IMR-90 (cell line): Measurements from ENCODE around the gene UBE2M. TPM values are rescaled to one million over a fixed set of nuclear protein-coding genes. Genes with fewer than 3 reads are reported as not detected.

Experiments used
- ATAC-seq: fragments of 200-7000 bp; cut with Tn5 transposase; 2 replicates; pipeline ENCODE4 v1.9.1; 2020; ENCODE audit warnings: low read depth, mild to moderate bottlenecking, moderate library complexity
- BruUV-seq: library from RNA; stranded (reverse); fragments of 400-500 nt; replicated peaks from 2 replicates; lab custom pipeline; 2021; lab: Mats Ljungman, UMichigan
- CTCF ChIA-PET: fragments of 300-600 bp; formaldehyde crosslinking; extraction: SDS; loops from one replicate; lab custom pipeline; 2021; ENCODE audit warnings: antibody characterized with exemption; lab: Yijun Ruan, JAX
- POLR2A ChIA-PET: fragments of 300-600 bp; sonication (Branson Sonifier 250); formaldehyde crosslinking; loops from one replicate; lab custom pipeline; 2022; ENCODE audit warnings: antibody characterized with exemption; ENCODE audit not compliant: unreplicated experiment; lab: Charles Lee
- DNase-seq: peaks from one replicate; pipeline ENCODE4 v3.0.0; 2013
- H2AFZ ChIP-seq: replicated peaks from 2 replicates; pipeline ENCODE3; 2013; ENCODE audit warnings: low read length, mild to moderate bottlenecking; ENCODE audit not compliant: poor library complexity
- H2AK5ac ChIP-seq: 2 replicates; pipeline ENCODE4 v1.6.1; 2013; ENCODE audit warnings: low read depth, low read length, inconsistent platforms
- H2AK9ac ChIP-seq: replicated peaks from 2 replicates; pipeline ENCODE3; 2013; ENCODE audit warnings: mild to moderate bottlenecking, low read depth, low read length, moderate library complexity; ENCODE audit not compliant: poor library complexity
- H2BK120ac ChIP-seq: 2 replicates; pipeline ENCODE4 v1.6.1; 2013; ENCODE audit warnings: low read depth, low read length, inconsistent platforms
- H2BK15ac ChIP-seq: 3 replicates; pipeline ENCODE4 v1.6.1; 2013; ENCODE audit warnings: low read depth, low read length, inconsistent platforms
- H2BK20ac ChIP-seq: 2 replicates; pipeline ENCODE4 v1.6.1; 2013; ENCODE audit warnings: low read depth, mild to moderate bottlenecking, inconsistent platforms, low read length, moderate library complexity
- H2BK5ac ChIP-seq: 2 replicates; pipeline ENCODE4 v1.6.1; 2013; ENCODE audit warnings: mild to moderate bottlenecking, low read depth, low read length, inconsistent platforms; ENCODE audit not compliant: poor library complexity, severe bottlenecking
- H3K14ac ChIP-seq: replicated peaks from 2 replicates; pipeline ENCODE4 v1.6.1; 2013; ENCODE audit warnings: low read depth, low read length, inconsistent platforms
- H3K18ac ChIP-seq: 2 replicates; pipeline ENCODE4 v1.6.1; 2013; ENCODE audit warnings: low read depth, low read length, control low read depth
- H3K23ac ChIP-seq: 2 replicates; pipeline ENCODE4 v1.6.1; 2013; ENCODE audit warnings: low read depth, low read length, inconsistent platforms
- H3K27ac ChIP-seq: 2 replicates; pipeline ENCODE4 v1.5.1; 2013; ENCODE audit warnings: mild to moderate bottlenecking, control low read depth, low read length; ENCODE audit not compliant: insufficient read depth
- H3K27me3 ChIP-seq: 2 replicates; pipeline ENCODE4 v1.6.1; 2013; ENCODE audit warnings: low read length; ENCODE audit not compliant: control insufficient read depth, insufficient read depth
- H3K36me3 ChIP-seq: 2 replicates; pipeline ENCODE4 v1.6.1; 2013; ENCODE audit warnings: low read length, mixed read lengths; ENCODE audit not compliant: control insufficient read depth, insufficient read depth
- H3K4ac ChIP-seq: 2 replicates; pipeline ENCODE4 v1.6.1; 2013; ENCODE audit warnings: low read depth, low read length, inconsistent platforms
- H3K4me1 ChIP-seq: 2 replicates; pipeline ENCODE4 v1.6.1; 2013; ENCODE audit warnings: low read length, mixed read lengths; ENCODE audit not compliant: control insufficient read depth, insufficient read depth
- H3K4me2 ChIP-seq: 2 replicates; pipeline ENCODE4 v1.6.1; 2013; ENCODE audit warnings: low read depth, mild to moderate bottlenecking, control low read depth, low read length, moderate library complexity
- H3K4me3 ChIP-seq: 2 replicates; pipeline ENCODE4 v1.5.1; 2013; ENCODE audit warnings: low read depth, mild to moderate bottlenecking, control low read depth, low read length, moderate library complexity; ENCODE audit not compliant: insufficient read depth
- H3K56ac ChIP-seq: 2 replicates; pipeline ENCODE4 v1.6.1; 2013; ENCODE audit warnings: low read length, inconsistent platforms; ENCODE audit not compliant: insufficient read depth; ENCODE audit errors: extremely low read depth
- H3K79me1 ChIP-seq, 2 experiments: 2 replicates each; pipeline ENCODE4 v1.6.1; 2013; ENCODE audit warnings: low read length in 2 of 2, inconsistent platforms in 1 of 2, low read depth in 1 of 2
- H3K9ac ChIP-seq: 2 replicates; pipeline ENCODE4 v1.6.1; 2013; ENCODE audit warnings: low read depth, low read length, control low read depth
- H3K9me1 ChIP-seq: 2 replicates; pipeline ENCODE4 v1.6.1; 2013; ENCODE audit warnings: low read length, inconsistent platforms; ENCODE audit not compliant: insufficient read depth
- H3K9me3 ChIP-seq: 2 replicates; pipeline ENCODE4 v1.6.1; 2013; ENCODE audit warnings: low read length; ENCODE audit not compliant: control insufficient read depth, insufficient read depth
- H4K20me1 ChIP-seq: 2 replicates; pipeline ENCODE4 v1.6.1; 2013; ENCODE audit warnings: low read length, inconsistent platforms; ENCODE audit not compliant: insufficient read depth
- H4K5ac ChIP-seq: 2 replicates; pipeline ENCODE4 v1.6.1; 2013; ENCODE audit warnings: mild to moderate bottlenecking, low read depth, low read length, control low read depth
- H4K8ac ChIP-seq, 2 experiments: 2 replicates each; pipeline ENCODE4 v1.6.1; 2013; ENCODE audit warnings: low read depth in 2 of 2, low read length in 2 of 2, control low read depth in 1 of 2, inconsistent platforms in 1 of 2
- H4K91ac ChIP-seq: 2 replicates; pipeline ENCODE4 v1.6.1; 2013; ENCODE audit warnings: low read depth, low read length, inconsistent platforms; ENCODE audit not compliant: insufficient read depth
- CHD1 ChIP-seq: IDR thresholded peaks from 2 replicates; pipeline ENCODE4 v1.6.1; 2012; ENCODE audit warnings: low read depth, low read length, improper control_type of control experiment
- ELK1 ChIP-seq: fragments of 150-350 bp; IDR thresholded peaks from 2 replicates; pipeline ENCODE4 v1.6.1; 2016; ENCODE audit warnings: low read depth, mild to moderate bottlenecking, low read length, moderate library complexity, borderline replicate concordance
- RCOR1 ChIP-seq: IDR thresholded peaks from 2 replicates; pipeline ENCODE4 v1.6.1; 2012; ENCODE audit warnings: mild to moderate bottlenecking, low read length, improper control_type of control experiment; ENCODE audit not compliant: insufficient replicate concordance
- RFX5 ChIP-seq: IDR thresholded peaks from 2 replicates; pipeline ENCODE4 v1.8.0; 2012; ENCODE audit warnings: low read depth, mild to moderate bottlenecking, low read length, moderate library complexity
- USF2 ChIP-seq: fragments of 150-350 bp; IDR thresholded peaks from 2 replicates; pipeline ENCODE4 v1.6.1; 2017; ENCODE audit warnings: mild to moderate bottlenecking, antibody characterized with exemption, low read length, low read depth
- WGBS, 2 experiments: methylation state at CpG; one replicate each; pipeline versions ENCODE4 v1.1.5 to v1.1.7; 2013; ENCODE audit warnings: missing lambda C conversion rate in 2 of 2; ENCODE audit not compliant: insufficient read length in 1 of 2; ENCODE audit errors: extremely low coverage in 2 of 2; 5-methylcytosine and 5-hydroxymethylcytosine counted together
- dilution Hi-C: fragments of 300-500 bp; cut with HindIII; formaldehyde crosslinking; loops from one replicate; pipeline ENCODE4 v1.14.3; 2018; ENCODE audit warnings: low sequenced_read_pairs; ENCODE audit not compliant: unreplicated experiment
- in situ Hi-C: fragments of 300-500 bp; cut with MboI; formaldehyde crosslinking; loops from 3 replicates; pipeline ENCODE4 v1.14.3; 2019; ENCODE audit warnings: low sequenced_read_pairs, inconsistent platforms, mixed read lengths
- intact Hi-C: fragments of 100-400 bp; cut with micrococcal nuclease; formaldehyde crosslinking; loops from 2 replicates; pipeline ENCODE4 v1.10.0; 2022
- polyA plus RNA-seq, 3 experiments: library from polyadenylated mRNA; depleted of rRNA; stranded (reverse); fragments of >200 nt; gene quantifications; 2 replicates each; pipeline ENCODE4 v1.2.3, GENCODE V29; 2012; ENCODE audit warnings: low replicate concordance in 1 of 3
- total RNA-seq: library from RNA; depleted of rRNA; stranded (reverse); fragments of >200 nt; gene quantifications from 2 replicates; pipeline ENCODE4 v1.2.3, GENCODE V29; 2012

The UBE2M gene
- total and polyA plus RNA-seq, 2 of the 4 experiments (the other 2 are of a cell fraction) = 55.9 to 66.6 TPM

- peak overlapping the region; percentile 46; the same call in 1 of the 2 replicates for H3K23ac ChIP-seq
- no peak for ATAC-seq
- peaks cover 28% of the 10 kb centered on the region for H4K20me1 ChIP-seq
- H3K9ac ChIP-seq = peak overlapping the region; percentile 59
- H3K4ac ChIP-seq = peak overlapping the region; percentile 93
- in situ Hi-C loops = no loop called here
- H3K56ac ChIP-seq = peak overlapping the region; percentile 40; the same call in 1 of the 2 replicates
- POLR2A ChIA-PET = no interaction called here
- H4K5ac ChIP-seq = peak overlapping the region; percentile 80
- H2AK9ac ChIP-seq = peak overlapping the region; percentile 100
- H3K14ac ChIP-seq = peak overlapping the region; percentile 94
- peak overlapping the region; percentile 40 for H3K4me3 ChIP-seq
- dilution Hi-C loops = no loop called here
- peaks cover 22% of the 10 kb centered on the region for H3K4me1 ChIP-seq
- H4K8ac ChIP-seq = peak overlapping the region; percentile 97 to 99
- CTCF ChIA-PET = no interaction called here
- peaks cover 35% of the 10 kb centered on the region for H3K36me3 ChIP-seq
- no TSS peak for BruUV-seq
- no peak for DNase-seq
- H3K4me2 ChIP-seq = peak overlapping the region; percentile 80
- H2BK5ac ChIP-seq = peak overlapping the region; percentile 81
- intact Hi-C loops = no loop called here
- H2BK15ac ChIP-seq = no peak overlapping the region
- peak overlapping the region; percentile 82 for H3K27ac ChIP-seq
- peaks cover 27 to 66% of the 10 kb centered on the region in 2 experiments for H3K79me1 ChIP-seq
- no peaks in the 10 kb centered on the region for H3K27me3 ChIP-seq
- peak overlapping the region; percentile 30; the same call in 1 of the 2 replicates for H3K18ac ChIP-seq
- no peak overlapping the region for H2BK20ac ChIP-seq
- 22% methylated on average over 1 of the region's 4 CpGs; no CpG with 5 or more reads in 1 of the 2 experiments for WGBS, 2 experiments
- H2BK120ac ChIP-seq = no peak overlapping the region
- H2AFZ ChIP-seq = peak overlapping the region; percentile 96
- TF ChIP-seq CHD1 (no peak), ELK1 (no peak), RFX5 (no peak), RCOR1 (no peak), USF2 (no peak)
- no peaks in the 10 kb centered on the region for H3K9me3 ChIP-seq
- H2AK5ac ChIP-seq = peak overlapping the region; percentile 94
- peak overlapping the region; percentile 69 for H4K91ac ChIP-seq
- H3K9me1 ChIP-seq = peaks cover 25% of the 10 kb centered on the region
Observed at GRCh38 chr19:58555369-58555885, 3.0 kb downstream of the UBE2M start.
